Lower leg skin (tissue), 4 donors: Measurements from ENCODE around the gene PTPRN2. TPM values are rescaled to one million over a fixed set of nuclear protein-coding genes. Genes with fewer than 3 reads are reported as not detected.

Experiments used
- DNase-seq, 2 donors: peaks; one replicate each; pipeline ENCODE4 v3.0.0-alpha.2; 2019; ENCODE audit warnings: low spot score in 2 of 2
- H3K4me3 ChIP-seq: fragments of 200-600 bp; sonication (generic); 2 replicates; pipeline ENCODE4 v1.5.1; 2017; ENCODE audit warnings: mild to moderate bottlenecking, low read depth; ENCODE audit not compliant: poor library complexity, severe bottlenecking
- POLR2A ChIP-seq, 2 donors: fragments of 450-650 bp; IDR thresholded peaks; one replicate each; pipeline ENCODE4 v1.6.1; 2016 to 2017; ENCODE audit warnings: antibody characterized with exemption in 2 of 2, mild to moderate bottlenecking in 1 of 2, moderate library complexity in 1 of 2
- WGBS, 2 donors: methylation state at CpG; one replicate each; pipeline ENCODE4 v1.1.5; 2018; 5-methylcytosine and 5-hydroxymethylcytosine counted together
- intact Hi-C: fragments of 100-400 bp; cut with DNase I; formaldehyde crosslinking; loops from one replicate; pipeline ENCODE4 v1.15.0; 2023; ENCODE audit warnings: low total_unique reads
- total RNA-seq, 4 donors: library from RNA; depleted of rRNA; stranded (reverse); fragments of >200 nt; gene quantifications; one replicate each; pipeline ENCODE4 v1.1.0, GENCODE V29; 2016
- TF ChIP-seq, protein P1 (sequence below), 3 donors: fragments of 450-650 bp; IDR thresholded peaks; one replicate each; pipeline ENCODE4 v1.5.1; 2016; ENCODE audit warnings: antibody characterized with exemption in 3 of 3, mild to moderate bottlenecking in 3 of 3, moderate library complexity in 2 of 3

Gene PTPRN2
- total RNA-seq, 4 donors from 2014 or later: 0.11 to 1.6 (median 0.92) TPM

DNA sequence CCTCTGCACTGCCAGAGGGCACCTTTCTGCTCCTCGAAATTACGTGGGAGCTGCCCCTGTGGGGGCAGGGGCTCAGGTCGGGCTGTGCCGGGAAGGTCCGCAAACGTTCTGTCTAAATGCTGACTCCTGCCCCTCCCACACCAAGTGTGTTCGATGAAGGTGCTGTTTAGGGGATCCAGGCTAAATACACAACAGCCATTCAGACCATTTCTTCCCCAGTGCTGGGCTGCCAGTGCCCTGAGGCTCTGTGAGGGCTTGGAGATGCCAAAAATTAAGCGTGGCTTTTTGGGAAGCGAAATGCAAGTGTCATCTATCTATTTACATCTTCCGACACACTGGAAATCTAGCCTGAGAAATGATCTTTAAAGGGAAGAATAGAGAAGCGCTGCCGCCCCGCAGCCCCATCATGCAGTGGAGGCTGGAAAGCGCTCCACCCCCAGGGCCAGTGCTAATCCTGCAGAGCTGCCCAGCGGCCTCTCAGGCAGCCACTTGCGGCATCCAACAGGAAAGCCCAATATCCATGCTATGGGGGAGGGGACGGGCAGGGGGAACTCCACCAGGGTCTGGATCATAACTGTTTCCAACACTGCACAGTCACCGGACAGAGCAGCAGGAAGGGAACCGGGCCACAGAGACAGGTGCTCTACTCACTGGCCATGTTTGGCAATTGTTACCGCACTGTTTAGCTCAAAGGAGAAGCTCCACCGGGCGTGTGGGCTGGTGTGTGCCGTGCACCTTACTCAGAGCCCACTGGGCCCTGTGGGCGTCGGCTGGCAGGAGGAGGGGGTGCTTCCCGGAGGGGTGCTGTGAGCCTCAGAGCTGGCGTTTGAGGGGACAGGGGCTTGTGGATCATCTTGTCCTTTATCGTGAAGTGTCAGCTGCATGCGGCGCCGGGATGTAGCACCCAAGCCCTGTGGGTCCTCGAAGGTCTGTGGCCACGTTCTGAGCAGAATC, 1045.3 kb downstream of the PTPRN2 start:
- intact Hi-C loops: no loop called here

DNA sequence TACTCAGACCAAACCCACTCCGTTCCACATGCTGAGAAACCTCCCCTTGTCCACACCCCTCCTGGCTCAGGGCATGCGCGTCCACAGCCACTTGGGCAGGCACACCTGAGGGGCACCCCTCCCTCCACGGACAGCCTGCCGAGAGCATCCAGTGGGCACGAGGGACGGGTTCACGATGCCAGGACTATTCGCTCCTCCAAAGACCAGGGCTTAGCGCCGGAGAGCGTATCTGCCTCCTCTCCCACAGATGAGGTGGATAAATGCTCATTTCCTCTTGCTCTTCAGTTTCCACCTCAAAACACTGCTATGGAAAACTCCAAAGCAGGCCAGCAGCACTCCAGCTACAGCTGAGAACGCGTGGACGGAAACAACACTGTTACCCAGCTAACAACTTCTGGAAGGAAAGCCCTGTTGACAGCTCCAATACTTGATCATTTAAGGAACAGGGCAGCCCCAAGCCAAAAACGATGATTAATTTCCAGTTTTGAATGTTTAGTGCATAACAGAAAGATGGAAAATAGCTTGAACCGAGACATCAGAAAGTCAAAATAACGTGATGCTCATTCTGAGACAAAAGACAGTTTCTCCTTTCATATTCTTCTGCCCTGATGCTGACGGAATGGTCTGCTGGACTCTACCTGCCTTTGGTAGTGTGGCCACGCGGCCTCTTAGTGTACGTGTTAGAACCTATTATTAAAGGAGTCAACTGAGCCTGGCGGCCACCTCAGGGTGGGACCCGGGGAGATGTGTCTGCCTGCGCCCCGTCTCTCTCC, 1046.1 kb downstream of the PTPRN2 start:
- DNase-seq: no peak
- H3K4me3 ChIP-seq: no peak overlapping the region
- TF ChIP-seq, protein P1, sequence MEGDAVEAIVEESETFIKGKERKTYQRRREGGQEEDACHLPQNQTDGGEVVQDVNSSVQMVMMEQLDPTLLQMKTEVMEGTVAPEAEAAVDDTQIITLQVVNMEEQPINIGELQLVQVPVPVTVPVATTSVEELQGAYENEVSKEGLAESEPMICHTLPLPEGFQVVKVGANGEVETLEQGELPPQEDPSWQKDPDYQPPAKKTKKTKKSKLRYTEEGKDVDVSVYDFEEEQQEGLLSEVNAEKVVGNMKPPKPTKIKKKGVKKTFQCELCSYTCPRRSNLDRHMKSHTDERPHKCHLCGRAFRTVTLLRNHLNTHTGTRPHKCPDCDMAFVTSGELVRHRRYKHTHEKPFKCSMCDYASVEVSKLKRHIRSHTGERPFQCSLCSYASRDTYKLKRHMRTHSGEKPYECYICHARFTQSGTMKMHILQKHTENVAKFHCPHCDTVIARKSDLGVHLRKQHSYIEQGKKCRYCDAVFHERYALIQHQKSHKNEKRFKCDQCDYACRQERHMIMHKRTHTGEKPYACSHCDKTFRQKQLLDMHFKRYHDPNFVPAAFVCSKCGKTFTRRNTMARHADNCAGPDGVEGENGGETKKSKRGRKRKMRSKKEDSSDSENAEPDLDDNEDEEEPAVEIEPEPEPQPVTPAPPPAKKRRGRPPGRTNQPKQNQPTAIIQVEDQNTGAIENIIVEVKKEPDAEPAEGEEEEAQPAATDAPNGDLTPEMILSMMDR (IDR thresholded peaks at IDR 0.05): no peak
- TF ChIP-seq POLR2A (IDR thresholded peaks at IDR 0.05): no peak
- WGBS, 2 donors: 79 to 81% methylated on average over 26 of the region's 26 CpGs
- intact Hi-C loops: no loop called here

More for the DNA sequence above, 1045.3 kb downstream of the PTPRN2 start:
- H3K4me3 ChIP-seq: no peak overlapping the region
- no peak for DNase-seq
- TF ChIP-seq POLR2A (IDR thresholded peaks at IDR 0.05): no peak
- 81 to 82% methylated on average over 32 to 33 of the region's 33 CpGs for WGBS, 2 donors

DNA sequence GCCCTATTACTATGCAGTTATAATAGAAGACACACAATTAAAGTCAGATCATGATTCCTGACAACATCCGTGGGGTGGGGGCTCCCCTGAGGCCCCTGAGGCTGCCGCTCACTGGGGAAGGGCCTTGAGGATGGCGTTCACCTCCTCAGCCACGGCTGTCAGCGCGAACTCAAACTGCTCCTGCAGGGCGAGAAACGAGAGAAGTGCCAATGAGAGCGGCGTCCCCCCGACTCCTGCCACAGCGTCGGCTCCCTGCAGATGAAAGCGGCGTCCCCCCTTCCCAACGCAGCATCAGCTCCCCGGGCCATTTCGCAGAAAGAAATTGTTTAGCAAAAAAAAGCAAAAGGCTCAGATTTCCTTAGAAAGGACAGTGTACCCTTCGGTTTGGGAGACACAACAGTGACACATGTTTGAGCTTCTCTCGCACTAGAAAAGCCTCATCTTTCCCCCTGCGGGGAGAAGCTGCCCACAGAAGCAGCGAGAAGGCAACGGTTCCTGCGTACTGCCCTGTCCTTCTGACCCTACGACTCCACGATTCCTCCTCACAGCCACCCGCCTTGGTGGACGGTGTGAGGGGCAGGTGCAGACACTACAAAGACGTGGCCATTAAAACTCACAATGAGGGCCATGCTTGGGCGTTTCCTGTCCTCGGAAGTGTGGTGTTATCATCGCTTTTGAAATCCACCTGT, 1046.9 kb downstream of the PTPRN2 start:
- intact Hi-C loops: no loop called here
- DNase-seq: no peak
- TF ChIP-seq POLR2A (IDR thresholded peaks at IDR 0.05): no peak
- TF ChIP-seq, protein P1 (IDR thresholded peaks at IDR 0.05): no peak
- whole genome bisulfite sequencing, 2 donors: 72 to 78% methylated on average over 32 of the region's 32 CpGs
- no peak overlapping the region for H3K4me3 ChIP-seq

DNA sequence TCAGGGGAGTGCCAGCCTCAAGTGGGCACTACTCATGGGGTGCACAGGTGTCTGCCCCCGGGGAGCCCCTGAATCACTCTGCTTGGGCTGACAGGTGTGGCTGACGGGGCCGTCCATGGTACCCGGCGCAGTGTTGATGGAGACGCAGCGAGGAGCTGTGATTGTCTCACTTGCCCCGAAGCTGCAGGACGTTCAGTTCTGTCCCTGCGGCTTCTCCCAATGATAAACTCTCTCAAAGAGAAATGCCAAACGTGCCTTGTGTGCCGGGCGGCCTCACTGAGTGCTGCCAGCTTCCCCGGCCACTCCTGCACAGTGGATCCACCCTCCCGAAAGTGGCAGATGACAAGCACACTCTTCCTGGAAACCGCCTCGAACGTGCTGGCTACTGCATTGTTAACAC, 1047.6 kb downstream of the PTPRN2 start:
- DNase-seq: no peak
- no peak for TF ChIP-seq POLR2A (IDR thresholded peaks at IDR 0.05)
- TF ChIP-seq, protein P1 (IDR thresholded peaks at IDR 0.05): no peak
- H3K4me3 ChIP-seq: no peak overlapping the region
- intact Hi-C loops: no loop called here
- 83 to 89% methylated on average over 18 of the region's 18 CpGs for WGBS, 2 donors

DNA sequence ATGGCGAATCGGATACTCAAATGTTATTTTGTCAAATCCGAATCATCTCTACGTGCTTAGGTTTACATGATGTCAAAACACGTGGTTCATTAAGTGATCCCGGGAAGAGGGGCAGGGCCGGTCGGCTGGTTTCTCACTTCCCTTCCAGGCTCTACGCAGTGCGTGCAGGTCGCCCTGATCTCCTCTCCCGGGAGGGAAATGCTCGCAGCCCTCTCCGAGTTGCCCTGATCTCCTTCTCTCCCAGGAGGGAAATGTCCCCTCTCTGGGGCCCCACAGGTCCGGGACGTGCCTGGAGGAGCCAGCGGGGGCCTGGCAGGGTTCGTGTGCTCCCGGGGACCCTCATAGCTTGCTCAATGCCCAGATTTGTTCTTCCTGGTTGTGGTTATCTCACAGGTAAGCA, 1048.1 kb downstream of the PTPRN2 start:
- no peak overlapping the region for H3K4me3 ChIP-seq
- DNase-seq: no peak
- no peak for TF ChIP-seq POLR2A (IDR thresholded peaks at IDR 0.05)
- TF ChIP-seq, protein P1 (IDR thresholded peaks at IDR 0.05): no peak
- WGBS, 2 donors: 87 to 92% methylated on average over 19 of the region's 19 CpGs
- intact Hi-C loops: no loop called here
